ENCODE data around the gene FRRS1L.

DNA sequence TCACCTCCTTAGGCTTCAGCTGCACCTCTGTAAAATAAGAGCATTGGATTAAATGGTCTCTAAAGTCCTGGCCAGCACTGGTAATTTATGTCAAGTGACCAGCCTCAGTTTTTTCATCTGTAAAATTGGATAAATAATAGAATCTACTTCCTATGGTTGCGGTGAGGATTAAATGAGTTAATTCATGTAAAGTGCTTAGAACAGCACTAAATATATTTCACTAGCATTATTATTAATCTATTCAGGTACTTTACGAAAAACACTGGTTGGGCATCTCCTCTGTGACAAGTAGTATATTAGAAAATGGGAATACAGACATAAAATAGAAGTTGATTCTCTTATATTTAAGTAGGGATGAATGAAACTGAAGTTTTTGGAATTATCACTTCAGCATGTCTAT lies 33.5 kb downstream of the FRRS1L start:
- TF ChIP-seq, protein P1, sequence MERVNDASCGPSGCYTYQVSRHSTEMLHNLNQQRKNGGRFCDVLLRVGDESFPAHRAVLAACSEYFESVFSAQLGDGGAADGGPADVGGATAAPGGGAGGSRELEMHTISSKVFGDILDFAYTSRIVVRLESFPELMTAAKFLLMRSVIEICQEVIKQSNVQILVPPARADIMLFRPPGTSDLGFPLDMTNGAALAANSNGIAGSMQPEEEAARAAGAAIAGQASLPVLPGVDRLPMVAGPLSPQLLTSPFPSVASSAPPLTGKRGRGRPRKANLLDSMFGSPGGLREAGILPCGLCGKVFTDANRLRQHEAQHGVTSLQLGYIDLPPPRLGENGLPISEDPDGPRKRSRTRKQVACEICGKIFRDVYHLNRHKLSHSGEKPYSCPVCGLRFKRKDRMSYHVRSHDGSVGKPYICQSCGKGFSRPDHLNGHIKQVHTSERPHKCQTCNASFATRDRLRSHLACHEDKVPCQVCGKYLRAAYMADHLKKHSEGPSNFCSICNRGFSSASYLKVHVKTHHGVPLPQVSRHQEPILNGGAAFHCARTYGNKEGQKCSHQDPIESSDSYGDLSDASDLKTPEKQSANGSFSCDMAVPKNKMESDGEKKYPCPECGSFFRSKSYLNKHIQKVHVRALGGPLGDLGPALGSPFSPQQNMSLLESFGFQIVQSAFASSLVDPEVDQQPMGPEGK (CRISPR knock-in tag; IDR thresholded peaks at IDR 0.05; ENCODE audit: borderline replicate concordance): no peak
- no peak for TF ChIP-seq ISL1 (CRISPR knock-in tag; IDR thresholded peaks at IDR 0.05)
- TF ChIP-seq OSR1 (CRISPR knock-in tag; IDR thresholded peaks at IDR 0.05): no peak
- no peak for TF ChIP-seq ZC3H10 (CRISPR knock-in tag; IDR thresholded peaks at IDR 0.05)
- no peak for TF ChIP-seq RARB (CRISPR knock-in tag; IDR thresholded peaks at IDR 0.05)
- TF ChIP-seq BACH2 (CRISPR knock-in tag; IDR thresholded peaks at IDR 0.05; ENCODE audit: borderline replicate concordance): no peak

All from SK-N-SH treated with all-trans-retinoic acid at 6 μM for 48 hours (cell line).